ENCODE measurements around the gene PPIL1. TPM values are rescaled to one million over a fixed set of nuclear protein-coding genes. Genes with fewer than 3 reads are reported as not detected.

PPIL1 gene
- total and polyA plus RNA-seq, 2 of the 13 experiments (the other 11 are each of a cell fraction or from before 2014, with no cell fraction given), result 74.2 to 144 TPM

DNA sequence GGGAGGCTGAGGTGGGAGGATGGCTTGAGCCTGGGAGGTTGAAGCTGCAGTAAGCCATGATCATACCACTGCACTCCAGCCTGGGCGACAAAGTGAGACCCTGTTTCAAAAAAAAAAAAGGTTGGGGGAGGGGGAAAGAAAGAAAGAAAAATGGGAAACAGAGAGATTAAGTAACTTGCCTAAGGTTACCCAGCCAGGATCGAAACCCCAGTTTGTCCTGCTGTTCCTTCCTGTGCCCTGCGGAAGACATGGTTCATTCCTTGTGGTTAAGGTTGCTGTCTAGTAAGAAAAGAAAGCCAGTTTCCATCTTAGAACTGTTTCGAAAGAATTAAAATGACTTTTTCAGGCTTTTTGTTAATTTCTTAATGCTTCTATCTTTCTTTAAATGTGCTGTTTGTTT is 41.0 kb upstream of the PPIL1 start:
- DNase-seq (ENCODE audit: low spot score) (no peak), ATAC-seq (no peak), FAIRE-seq (no peak)
- Histone ChIP-seq H3K27me3 (ENCODE audit: control insufficient read depth in 1 of 2, insufficient read depth in 2 of 2, low read length in 2 of 2) (no peaks in the 10 kb centered on the region), H3K36me3 (replicated peaks in 1 of 2; ENCODE audit: control insufficient read depth in 1 of 2, insufficient read depth in 2 of 2, low read length in 2 of 2) (peaks cover 10 to 58% of the 10 kb centered on the region in 2 experiments), H4K20me1 (ENCODE audit: insufficient read depth, low read length) (no peaks in the 10 kb centered on the region), H2AFZ (ENCODE audit: low read length) (no peak overlapping the region), H3K9ac (ENCODE audit: insufficient read depth, low read depth, low read length) (no peak overlapping the region), H3K79me2 (ENCODE audit: insufficient read depth, low read length) (no peaks in the 10 kb centered on the region), H3K4me1 (ENCODE audit: insufficient read depth, low read length) (peaks cover 14% of the 10 kb centered on the region), H3K4me3 (replicated peaks in 1 of 3; ENCODE audit: insufficient read depth in 1 of 3, low read depth in 2 of 3, low read length in 3 of 3) (no peak overlapping the region), H3K27ac (ENCODE audit: extremely low read length, insufficient read depth, low read length) (no peak overlapping the region), H3K9me3 (ENCODE audit: low read length) (no peaks in the 10 kb centered on the region), H3K4me2 (ENCODE audit: low read depth, low read length) (no peak overlapping the region)
- TF ChIP-seq THYN1 (CRISPR knock-in tag; IDR thresholded peaks at IDR 0.05; ENCODE audit: borderline replicate concordance, low read depth), result no peak
- peak; percentile 37 for TF ChIP-seq HNRNPK (IDR thresholded peaks at IDR 0.05; ENCODE audit: low read depth, low read length, poor library complexity, severe bottlenecking)
- no TSS peak for BruUV-seq (replicated peaks)
- CTCF ChIA-PET (ENCODE audit: low intra/inter-chr PET ratio, low total read pairs), result no interaction called here
- 95% methylated on average over 4 of the region's 4 CpGs for WGBS (ENCODE audit: low lambda C conversion rate)
- POLR2A ChIA-PET, result no interaction called here
- intact Hi-C loops (cut with micrococcal nuclease; ENCODE audit: unreplicated experiment), result no loop called here
- in situ Hi-C loops (cut with HindIII; ENCODE audit: extremely low pct_ligation_motif_present, low pct_unique_long_range_greater_than_20kb), result no loop called here

DNA sequence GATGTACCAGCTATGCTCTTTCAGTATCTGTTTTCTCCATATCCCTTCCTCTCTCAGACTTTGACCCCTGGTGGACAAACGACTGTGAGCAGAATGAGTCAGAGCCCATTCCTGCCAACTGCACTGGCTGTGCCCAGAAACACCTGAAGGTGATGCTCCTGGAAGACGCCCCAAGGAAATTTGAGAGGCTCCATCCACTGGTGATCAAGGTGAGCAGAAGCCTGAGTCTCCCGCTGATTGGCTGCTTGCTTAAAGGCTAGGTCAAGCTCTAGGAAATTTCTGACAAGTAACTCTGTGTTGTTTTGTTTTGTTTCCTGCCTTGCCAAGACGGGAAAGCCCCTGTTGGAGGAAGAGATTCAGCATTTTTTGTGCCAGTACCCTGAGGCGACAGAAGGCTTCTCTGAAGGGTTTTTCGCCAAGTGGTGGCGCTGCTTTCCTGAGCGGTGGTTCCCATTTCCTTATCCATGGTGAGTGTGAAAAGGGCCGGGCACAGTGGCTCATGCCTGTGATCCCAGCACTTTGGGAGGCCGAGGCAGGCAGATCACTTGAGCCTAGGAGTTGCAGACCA is 39.7 kb upstream of the PPIL1 start:
- ChIA-PET CTCF (ENCODE audit: low intra/inter-chr PET ratio, low total read pairs) (interaction anchor here (1.3 to 1.5 kb wide), 2 partner anchors 103 to 148 kb away, joined by 3 to 5 read pairs; no protein-coding TSS in a partner anchor), POLR2A (interaction anchor here (1.0 to 1.4 kb wide), 5 partner anchors 8 to 72 kb away, joined by 3 to 7 read pairs (median 3); partner anchors contain the start of genes C6orf89, MTCH1 and PPIL1)
- no peak overlapping the region for H3K4me3 ChIP-seq (replicated peaks in 1 of 3; ENCODE audit: insufficient read depth in 1 of 3, low read depth in 2 of 3, low read length in 3 of 3)
- H4K20me1 ChIP-seq (ENCODE audit: insufficient read depth, low read length), result no peaks in the 10 kb centered on the region
- H3K27ac ChIP-seq (ENCODE audit: extremely low read length, insufficient read depth, low read length), result peak overlapping the region; percentile 1
- no peak overlapping the region for H3K4me2 ChIP-seq (ENCODE audit: low read depth, low read length)
- BruUV-seq (replicated peaks), result no TSS peak
- intact Hi-C loops (cut with micrococcal nuclease; ENCODE audit: unreplicated experiment) (loop anchor here (1.0 kb wide), 1 partner anchor 148 kb away; no protein-coding TSS in a partner anchor), in situ Hi-C loops (cut with HindIII; ENCODE audit: extremely low pct_ligation_motif_present, low pct_unique_long_range_greater_than_20kb) (no loop called here)
- no peak overlapping the region for H2AFZ ChIP-seq (ENCODE audit: low read length)
- H3K9ac ChIP-seq (ENCODE audit: insufficient read depth, low read depth, low read length), result no peak overlapping the region
- DNase-seq (ENCODE audit: low spot score) (peak; percentile 85), FAIRE-seq (peak; percentile 94), ATAC-seq (peak; percentile 99)
- no peaks in the 10 kb centered on the region for H3K79me2 ChIP-seq (ENCODE audit: insufficient read depth, low read length)
- 84% methylated on average over 10 of the region's 10 CpGs for WGBS (ENCODE audit: low lambda C conversion rate)
- no peaks in the 10 kb centered on the region for H3K9me3 ChIP-seq (ENCODE audit: low read length)
- H3K36me3 ChIP-seq (replicated peaks in 1 of 2; ENCODE audit: control insufficient read depth in 1 of 2, insufficient read depth in 2 of 2, low read length in 2 of 2), result peaks cover 10 to 49% of the 10 kb centered on the region in 2 experiments
- H3K4me1 ChIP-seq (ENCODE audit: insufficient read depth, low read length), result peaks cover 14% of the 10 kb centered on the region
- H3K27me3 ChIP-seq (ENCODE audit: control insufficient read depth in 1 of 2, insufficient read depth in 2 of 2, low read length in 2 of 2), result no peaks in the 10 kb centered on the region
- TF ChIP-seq FOSL2 (CRISPR knock-in tag; IDR thresholded peaks at IDR 0.05) (peak; percentile 94), ZSCAN25 (CRISPR knock-in tag; IDR thresholded peaks at IDR 0.05) (no peak), ZNF777 (CRISPR knock-in tag; IDR thresholded peaks at IDR 0.05) (no peak), ZNF354B (CRISPR knock-in tag; IDR thresholded peaks at IDR 0.05) (no peak), ZNF432 (CRISPR knock-in tag; IDR thresholded peaks at IDR 0.05; ENCODE audit: borderline replicate concordance) (no peak), ZNF7 (CRISPR knock-in tag; IDR thresholded peaks at IDR 0.05) (no peak), BRCA1 (CRISPR knock-in tag; IDR thresholded peaks at IDR 0.05) (no peak), KDM6A (CRISPR knock-in tag; IDR thresholded peaks at IDR 0.05; ENCODE audit: low read depth) (no peak)
- TF ChIP-seq, protein P1, sequence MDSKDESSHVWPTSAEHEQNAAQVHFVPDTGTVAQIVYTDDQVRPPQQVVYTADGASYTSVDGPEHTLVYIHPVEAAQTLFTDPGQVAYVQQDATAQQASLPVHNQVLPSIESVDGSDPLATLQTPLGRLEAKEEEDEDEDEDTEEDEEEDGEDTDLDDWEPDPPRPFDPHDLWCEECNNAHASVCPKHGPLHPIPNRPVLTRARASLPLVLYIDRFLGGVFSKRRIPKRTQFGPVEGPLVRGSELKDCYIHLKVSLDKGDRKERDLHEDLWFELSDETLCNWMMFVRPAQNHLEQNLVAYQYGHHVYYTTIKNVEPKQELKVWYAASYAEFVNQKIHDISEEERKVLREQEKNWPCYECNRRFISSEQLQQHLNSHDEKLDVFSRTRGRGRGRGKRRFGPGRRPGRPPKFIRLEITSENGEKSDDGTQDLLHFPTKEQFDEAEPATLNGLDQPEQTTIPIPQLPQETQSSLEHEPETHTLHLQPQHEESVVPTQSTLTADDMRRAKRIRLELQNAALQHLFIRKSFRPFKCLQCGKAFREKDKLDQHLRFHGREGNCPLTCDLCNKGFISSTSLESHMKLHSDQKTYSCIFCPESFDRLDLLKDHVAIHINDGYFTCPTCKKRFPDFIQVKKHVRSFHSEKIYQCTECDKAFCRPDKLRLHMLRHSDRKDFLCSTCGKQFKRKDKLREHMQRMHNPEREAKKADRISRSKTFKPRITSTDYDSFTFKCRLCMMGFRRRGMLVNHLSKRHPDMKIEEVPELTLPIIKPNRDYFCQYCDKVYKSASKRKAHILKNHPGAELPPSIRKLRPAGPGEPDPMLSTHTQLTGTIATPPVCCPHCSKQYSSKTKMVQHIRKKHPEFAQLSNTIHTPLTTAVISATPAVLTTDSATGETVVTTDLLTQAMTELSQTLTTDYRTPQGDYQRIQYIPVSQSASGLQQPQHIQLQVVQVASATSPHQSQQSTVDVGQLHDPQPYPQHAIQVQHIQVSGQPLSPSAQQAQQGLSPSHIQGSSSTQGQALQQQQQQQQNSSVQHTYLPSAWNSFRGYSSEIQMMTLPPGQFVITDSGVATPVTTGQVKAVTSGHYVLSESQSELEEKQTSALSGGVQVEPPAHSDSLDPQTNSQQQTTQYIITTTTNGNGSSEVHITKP (CRISPR knock-in tag; IDR thresholded peaks at IDR 0.05; ENCODE audit: low read depth), result no peak
- TF ChIP-seq, protein P2, sequence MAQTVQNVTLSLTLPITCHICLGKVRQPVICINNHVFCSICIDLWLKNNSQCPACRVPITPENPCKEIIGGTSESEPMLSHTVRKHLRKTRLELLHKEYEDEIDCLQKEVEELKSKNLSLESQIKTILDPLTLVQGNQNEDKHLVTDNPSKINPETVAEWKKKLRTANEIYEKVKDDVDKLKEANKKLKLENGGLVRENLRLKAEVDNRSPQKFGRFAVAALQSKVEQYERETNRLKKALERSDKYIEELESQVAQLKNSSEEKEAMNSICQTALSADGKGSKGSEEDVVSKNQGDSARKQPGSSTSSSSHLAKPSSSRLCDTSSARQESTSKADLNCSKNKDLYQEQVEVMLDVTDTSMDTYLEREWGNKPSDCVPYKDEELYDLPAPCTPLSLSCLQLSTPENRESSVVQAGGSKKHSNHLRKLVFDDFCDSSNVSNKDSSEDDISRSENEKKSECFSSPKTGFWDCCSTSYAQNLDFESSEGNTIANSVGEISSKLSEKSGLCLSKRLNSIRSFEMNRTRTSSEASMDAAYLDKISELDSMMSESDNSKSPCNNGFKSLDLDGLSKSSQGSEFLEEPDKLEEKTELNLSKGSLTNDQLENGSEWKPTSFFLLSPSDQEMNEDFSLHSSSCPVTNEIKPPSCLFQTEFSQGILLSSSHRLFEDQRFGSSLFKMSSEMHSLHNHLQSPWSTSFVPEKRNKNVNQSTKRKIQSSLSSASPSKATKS (CRISPR knock-in tag; IDR thresholded peaks at IDR 0.05), result no peak

Measured in HepG2 (cell line).